Neuron (in vitro differentiated cells): Measurements from ENCODE around the gene KLK2.

Source experiments
- H2AFZ ChIP-seq: one replicate; pipeline ENCODE4 v1.6.1; 2013; ENCODE audit warnings: low read depth, mild to moderate bottlenecking, inconsistent platforms, low read length, moderate library complexity
- H3K27me3 ChIP-seq: one replicate; pipeline ENCODE4 v1.6.1; 2013; ENCODE audit warnings: low read length; ENCODE audit not compliant: insufficient read depth
- H3K36me3 ChIP-seq: one replicate; pipeline ENCODE4 v1.6.1; 2013; ENCODE audit warnings: low read length; ENCODE audit not compliant: insufficient read depth
- H3K4me1 ChIP-seq: one replicate; pipeline ENCODE4 v1.6.1; 2013; ENCODE audit warnings: low read length; ENCODE audit not compliant: insufficient read depth
- H3K4me3 ChIP-seq: 2 replicates; pipeline ENCODE4 v1.5.1; 2013; ENCODE audit warnings: mild to moderate bottlenecking, low read length, moderate library complexity
- H3K9me3 ChIP-seq: one replicate; pipeline ENCODE4 v1.6.1; 2013; ENCODE audit warnings: low read length

The KLK2 gene

GRCh38 chr19:50909240-50910070 is 36.2 kb downstream of the KLK2 start:
- H2AFZ ChIP-seq: no peak overlapping the region
- no peak overlapping the region for H3K4me3 ChIP-seq
- H3K36me3 ChIP-seq: no peaks in the 10 kb centered on the region
- no peaks in the 10 kb centered on the region for H3K9me3 ChIP-seq
- peaks cover 44% of the 10 kb centered on the region for H3K27me3 ChIP-seq
- no peaks in the 10 kb centered on the region for H3K4me1 ChIP-seq

DNA sequence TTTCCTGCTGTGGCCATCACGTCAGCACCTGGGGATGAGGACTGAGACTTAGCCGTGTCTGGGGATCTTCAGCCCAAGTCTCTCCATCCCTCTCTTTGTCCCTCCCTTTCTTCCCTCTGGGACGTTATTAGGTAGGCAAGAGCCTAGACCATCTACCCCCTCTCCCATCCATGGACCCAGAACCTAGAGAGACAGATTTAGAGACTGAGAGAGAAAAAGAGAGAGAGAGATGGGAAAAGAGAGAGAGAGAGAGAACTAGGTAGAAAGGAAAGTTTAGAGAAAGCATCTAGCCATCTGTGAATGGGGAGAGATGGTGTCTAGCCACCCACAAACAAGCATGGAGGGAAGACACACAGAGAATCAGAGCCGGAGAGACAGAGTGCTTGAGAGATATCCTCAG is 37.5 kb downstream of the KLK2 start:
- Histone ChIP-seq H3K9me3 (no peaks in the 10 kb centered on the region), H3K4me3 (no peak overlapping the region), H3K36me3 (no peaks in the 10 kb centered on the region), H2AFZ (no peak overlapping the region), H3K27me3 (peaks cover 44% of the 10 kb centered on the region), H3K4me1 (no peaks in the 10 kb centered on the region)

DNA sequence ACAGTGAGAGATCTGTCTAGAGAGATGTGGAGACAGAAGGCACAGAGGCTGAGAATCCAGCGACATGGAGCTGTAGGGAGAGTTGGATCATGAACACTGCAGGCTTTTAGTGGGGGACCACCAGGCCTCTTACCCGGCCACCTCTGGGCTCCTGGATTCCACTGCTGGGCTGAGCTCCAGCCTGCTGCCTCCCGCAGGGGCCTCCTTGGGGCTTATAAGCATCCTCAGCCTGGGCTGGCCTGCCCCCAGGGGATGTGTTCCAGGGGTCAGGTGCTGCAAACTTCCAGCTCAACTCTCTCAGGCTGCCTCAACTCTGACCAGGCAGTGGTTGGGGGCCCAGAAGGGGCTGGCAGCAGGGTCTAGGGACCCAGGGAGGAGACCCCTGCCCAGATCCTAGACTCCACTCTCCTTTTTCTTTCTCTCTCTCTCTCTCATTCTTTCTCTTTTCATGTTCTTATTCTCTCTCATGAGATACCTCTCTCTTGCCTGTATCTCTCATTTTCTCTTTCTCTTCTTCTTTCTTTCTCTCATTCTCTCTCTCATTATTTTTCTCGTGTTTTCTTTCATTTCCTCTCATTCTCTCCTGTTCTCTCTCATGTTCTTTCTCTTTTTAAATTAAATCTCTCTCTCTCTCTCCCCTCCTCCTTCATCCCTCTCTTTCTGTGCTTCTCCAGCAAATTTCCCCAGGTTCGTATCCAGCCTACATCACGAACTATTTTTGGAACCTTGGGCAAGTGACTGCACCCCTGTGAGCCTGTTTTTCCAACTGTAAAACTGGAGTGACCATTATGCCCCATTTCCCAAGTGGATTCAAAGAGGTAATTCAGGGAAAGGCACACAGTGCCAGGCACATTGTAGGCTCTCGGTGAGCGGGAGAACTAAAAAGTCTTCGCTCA is 38.2 kb downstream of the KLK2 start, which contains the start of gene KLK4:
KLK4 (minus strand) TSS at position 190 of the 896 bp plus-strand sequence. CDS start 657 bp downstream, outside the sequence.
- no peak within 1 kb of the TSS for H3K4me3 ChIP-seq
- H3K36me3 ChIP-seq: no peaks in the 10 kb centered on the region
- no peaks in the 10 kb centered on the region for H3K4me1 ChIP-seq
- peaks cover 44% of the 10 kb centered on the region for H3K27me3 ChIP-seq
- no peaks in the 10 kb centered on the region for H3K9me3 ChIP-seq
- H2AFZ ChIP-seq: no peak within 1 kb of the TSS

DNA sequence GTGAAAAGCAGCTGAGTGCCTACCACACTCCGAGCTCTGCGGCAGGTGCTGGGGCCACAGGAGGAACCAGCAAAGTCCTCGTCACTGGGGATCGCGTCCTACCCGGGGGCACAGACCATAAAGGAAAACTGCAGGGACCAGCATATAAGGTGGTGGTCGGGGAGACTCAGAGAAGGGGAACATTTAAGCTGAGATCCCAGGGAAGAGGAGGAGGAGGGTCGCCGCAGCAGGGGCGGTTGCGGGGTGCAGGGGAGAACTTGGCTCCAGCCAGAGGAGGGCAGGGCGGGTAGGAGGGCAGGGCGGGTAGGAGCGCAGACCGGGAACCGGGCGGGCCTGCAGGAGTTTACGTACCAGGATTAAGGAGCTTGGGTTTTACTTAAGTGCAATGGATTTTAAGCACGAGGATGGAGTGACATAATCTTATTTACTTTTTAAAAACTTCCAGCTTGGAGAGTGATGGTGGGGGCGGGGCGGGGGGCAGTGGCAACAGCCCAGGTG is 38.9 kb downstream of the KLK2 start:
- Histone ChIP-seq H3K9me3 (no peaks in the 10 kb centered on the region), H2AFZ (no peak overlapping the region), H3K36me3 (no peaks in the 10 kb centered on the region), H3K4me3 (no peak overlapping the region), H3K4me1 (no peaks in the 10 kb centered on the region), H3K27me3 (peaks cover 44% of the 10 kb centered on the region)

DNA sequence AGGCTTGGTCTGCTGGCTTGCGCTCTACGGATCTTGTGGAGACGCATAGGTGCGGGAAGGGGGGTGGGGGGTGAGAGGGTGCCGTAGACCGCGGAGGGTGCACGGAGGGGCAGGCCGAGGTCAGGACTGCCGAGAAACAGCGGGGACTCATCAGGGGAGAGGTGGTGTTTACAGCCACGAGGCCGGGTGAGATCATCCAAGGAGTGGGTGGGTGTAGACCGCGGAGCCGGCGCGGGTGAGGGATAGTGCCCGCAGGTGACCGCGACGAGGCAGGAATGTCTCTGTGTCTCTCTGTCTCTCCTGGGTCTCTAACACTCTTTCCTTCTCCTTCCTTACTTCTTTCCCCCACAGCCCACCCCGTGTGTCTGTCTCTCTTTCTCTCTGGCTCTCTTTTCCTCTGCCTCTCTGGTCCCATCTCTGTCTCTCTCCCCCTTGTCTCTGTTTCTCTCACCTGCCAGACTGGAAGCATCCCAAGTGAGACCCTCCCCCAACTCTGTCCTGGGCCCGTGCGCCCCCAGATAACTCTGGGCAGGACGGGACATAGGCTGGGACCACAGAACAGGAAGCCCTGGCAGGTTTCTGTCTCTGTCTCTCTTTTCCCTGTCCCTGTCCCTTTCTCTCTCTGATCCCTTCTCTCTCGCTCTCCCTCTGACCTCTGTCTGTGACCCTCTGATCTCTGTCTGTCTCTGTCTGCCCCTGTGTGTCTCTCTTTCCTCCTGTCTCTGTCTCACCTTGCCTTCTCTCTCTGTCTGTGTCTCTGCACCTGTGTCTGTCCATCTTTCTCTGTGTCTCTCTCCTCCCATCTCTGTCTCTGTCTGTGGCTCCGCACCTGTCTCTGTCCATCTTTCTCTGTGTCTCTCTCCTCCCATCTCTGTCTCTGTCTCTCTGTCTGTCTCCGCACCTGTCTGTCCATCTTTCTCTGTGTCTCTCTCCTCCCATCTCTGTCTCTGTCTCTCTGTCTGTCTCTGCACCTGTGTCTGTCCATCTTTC is 39.8 kb downstream of the KLK2 start:
- no peaks in the 10 kb centered on the region for H3K4me1 ChIP-seq
- H3K36me3 ChIP-seq: no peaks in the 10 kb centered on the region
- no peak overlapping the region for H3K4me3 ChIP-seq
- H2AFZ ChIP-seq: no peak overlapping the region
- peaks cover 40% of the 10 kb centered on the region for H3K27me3 ChIP-seq
- no peaks in the 10 kb centered on the region for H3K9me3 ChIP-seq

GRCh38 chr19:50916069-50916468 is 42.8 kb downstream of the KLK2 start:
- no peak overlapping the region for H3K4me3 ChIP-seq
- no peaks in the 10 kb centered on the region for H3K36me3 ChIP-seq
- H2AFZ ChIP-seq: no peak overlapping the region
- peaks cover 22% of the 10 kb centered on the region for H3K27me3 ChIP-seq
- H3K9me3 ChIP-seq: no peaks in the 10 kb centered on the region
- no peaks in the 10 kb centered on the region for H3K4me1 ChIP-seq

DNA sequence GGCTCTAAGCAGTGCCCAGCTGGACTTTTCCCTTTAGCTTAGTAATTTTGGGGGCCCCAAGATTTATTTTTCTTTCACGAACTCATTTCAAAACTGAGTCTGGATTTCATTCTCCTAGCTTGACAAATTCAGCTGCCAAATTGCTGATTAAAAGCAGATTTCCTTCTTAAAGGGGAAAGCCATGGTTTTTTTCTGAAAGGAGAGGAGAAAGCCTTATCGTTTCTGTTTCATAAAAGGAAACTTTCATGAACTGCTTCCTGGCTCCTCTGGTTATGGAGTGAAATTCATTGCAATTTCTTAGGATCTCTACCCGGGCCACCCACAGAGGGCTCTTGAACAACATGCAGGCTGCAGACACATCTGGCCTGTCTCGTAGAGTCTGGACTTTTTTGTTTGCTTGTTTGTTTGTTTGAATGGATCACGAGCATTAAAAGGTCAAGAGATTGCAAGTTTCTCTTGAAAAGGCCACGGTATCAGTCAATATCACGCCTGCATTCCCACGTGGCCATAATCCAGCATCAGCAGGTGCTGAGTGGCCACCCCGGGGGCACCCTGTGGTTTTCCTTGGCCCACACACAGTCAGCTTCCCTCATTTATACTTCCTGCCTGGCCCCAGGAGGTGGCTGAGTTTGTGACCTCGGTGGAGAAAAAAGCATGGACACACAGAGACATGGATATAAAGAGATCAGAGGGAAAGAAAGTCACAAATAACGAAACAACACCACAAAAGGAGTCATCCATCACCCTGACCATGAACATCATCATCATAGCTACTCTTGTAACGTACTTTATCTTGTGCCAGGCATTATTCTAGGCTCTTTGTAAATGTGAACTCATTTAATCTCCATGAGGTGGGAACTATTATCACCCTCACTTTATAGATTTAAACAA is 48.4 kb downstream of the KLK2 start:
- Histone ChIP-seq H3K27me3 (peaks cover 7% of the 10 kb centered on the region), H3K4me1 (no peaks in the 10 kb centered on the region), H3K9me3 (no peaks in the 10 kb centered on the region), H2AFZ (no peak overlapping the region), H3K36me3 (no peaks in the 10 kb centered on the region), H3K4me3 (no peak overlapping the region)

DNA sequence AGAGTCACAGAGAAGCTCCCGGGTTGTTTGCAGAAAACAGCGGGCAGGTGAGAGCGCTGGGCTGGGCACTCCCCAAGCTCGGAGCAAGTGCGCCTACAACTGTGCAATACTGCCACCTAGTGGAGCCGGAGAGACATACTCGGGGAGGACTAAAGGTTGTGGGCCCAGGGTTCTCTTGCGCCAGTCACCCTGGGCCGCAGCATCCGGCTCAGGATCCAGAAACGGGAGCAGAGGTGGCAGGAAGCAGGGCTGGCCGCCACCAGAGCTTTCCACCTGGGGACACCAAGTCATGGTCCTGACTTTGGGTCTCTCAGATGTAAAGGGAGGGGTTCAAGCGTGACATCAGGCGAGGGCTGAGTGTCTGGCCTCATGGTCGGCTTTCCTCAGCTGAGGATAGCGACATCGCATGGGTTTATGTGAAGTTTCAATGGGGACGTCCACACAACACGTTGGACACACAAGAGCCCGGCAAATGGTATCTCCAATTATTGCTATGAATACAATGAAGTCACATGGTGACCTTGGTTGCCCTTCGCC is 49.1 kb downstream of the KLK2 start:
- H3K36me3 ChIP-seq: no peaks in the 10 kb centered on the region
- H3K4me1 ChIP-seq: no peaks in the 10 kb centered on the region
- no peak overlapping the region for H2AFZ ChIP-seq
- H3K9me3 ChIP-seq: no peaks in the 10 kb centered on the region
- peaks cover 7% of the 10 kb centered on the region for H3K27me3 ChIP-seq
- H3K4me3 ChIP-seq: no peak overlapping the region

DNA sequence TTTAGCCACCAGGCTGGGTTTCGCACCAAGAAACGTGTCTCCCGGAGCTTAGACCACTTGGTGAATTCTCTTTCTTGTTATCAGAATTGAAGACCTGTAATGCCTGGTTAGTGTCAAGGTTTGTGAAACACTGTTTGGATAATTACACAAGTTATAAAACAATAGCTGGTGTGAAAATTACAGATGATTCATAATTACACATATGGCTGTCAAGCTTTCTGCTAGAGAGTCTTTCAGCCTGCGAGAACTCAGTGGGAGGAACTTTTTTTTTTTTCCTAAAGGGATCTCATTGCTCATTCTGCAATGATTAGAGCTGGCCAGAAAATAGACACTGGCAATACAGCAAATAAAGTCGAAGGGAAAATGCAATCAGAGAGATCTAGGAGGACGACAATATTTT is 51.3 kb downstream of the KLK2 start:
- H3K36me3 ChIP-seq: no peaks in the 10 kb centered on the region
- peaks cover 7% of the 10 kb centered on the region for H3K27me3 ChIP-seq
- H3K4me3 ChIP-seq: no peak overlapping the region
- no peak overlapping the region for H2AFZ ChIP-seq
- no peaks in the 10 kb centered on the region for H3K4me1 ChIP-seq
- no peaks in the 10 kb centered on the region for H3K9me3 ChIP-seq

DNA sequence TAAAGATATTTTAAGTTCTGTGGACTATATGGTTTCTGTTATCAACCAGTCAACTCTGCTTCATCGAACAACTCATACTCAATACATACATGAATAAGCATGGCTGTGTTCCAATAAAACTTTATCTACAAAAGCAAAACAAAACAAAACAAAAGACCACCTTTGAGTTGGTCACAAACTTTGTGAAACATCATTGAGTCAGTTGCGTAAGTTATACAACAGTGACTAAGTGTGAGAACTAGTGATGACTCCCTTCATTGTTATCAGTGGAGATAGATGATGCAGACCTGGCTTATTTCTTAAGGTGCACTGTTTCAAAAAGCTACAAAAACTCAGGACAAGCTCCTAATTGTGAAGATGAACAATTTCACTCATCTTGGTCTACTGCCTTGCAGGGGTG is 52.5 kb downstream of the KLK2 start:
- H3K4me1 ChIP-seq: no peaks in the 10 kb centered on the region
- no peak overlapping the region for H2AFZ ChIP-seq
- no peaks in the 10 kb centered on the region for H3K36me3 ChIP-seq
- H3K9me3 ChIP-seq: no peaks in the 10 kb centered on the region
- H3K4me3 ChIP-seq: no peak overlapping the region
- H3K27me3 ChIP-seq: peaks cover 7% of the 10 kb centered on the region

DNA sequence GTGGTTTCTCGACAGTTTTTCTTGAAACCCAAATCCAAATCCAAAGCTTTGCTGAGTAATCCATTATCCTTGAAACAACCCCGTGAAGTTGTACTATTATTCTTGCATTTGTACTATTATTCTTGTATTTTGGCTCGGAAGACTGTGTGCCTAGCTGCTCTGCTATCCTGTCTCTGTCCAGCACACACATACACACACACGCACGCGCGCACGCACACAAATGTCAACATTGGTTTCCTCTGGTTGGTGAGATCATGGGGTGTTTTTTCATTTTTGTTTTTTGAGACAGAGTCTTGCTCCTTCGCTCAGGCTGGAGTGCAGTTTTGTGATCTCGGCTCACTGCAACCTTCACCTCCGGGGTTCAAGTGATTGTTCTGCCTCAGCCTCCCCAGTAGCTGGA is 52.9 kb downstream of the KLK2 start:
- peaks cover 7% of the 10 kb centered on the region for H3K27me3 ChIP-seq
- H3K9me3 ChIP-seq: no peaks in the 10 kb centered on the region
- H3K4me3 ChIP-seq: no peak overlapping the region
- no peaks in the 10 kb centered on the region for H3K4me1 ChIP-seq
- no peaks in the 10 kb centered on the region for H3K36me3 ChIP-seq
- no peak overlapping the region for H2AFZ ChIP-seq
